IMR-90 (cell line): ENCODE data around the gene VPS8. TPM values are rescaled to one million over a fixed set of nuclear protein-coding genes. Genes with fewer than 3 reads are reported as not detected.

Source experiments
- ATAC-seq: fragments of 200-7000 bp; cut with Tn5 transposase; 2 replicates; pipeline ENCODE4 v1.9.1; 2020; ENCODE audit warnings: low read depth, mild to moderate bottlenecking, moderate library complexity
- BruUV-seq: library from RNA; stranded (reverse); fragments of 400-500 nt; replicated peaks from 2 replicates; lab custom pipeline; 2021; lab: Mats Ljungman, UMichigan
- CTCF ChIA-PET: fragments of 300-600 bp; formaldehyde crosslinking; extraction: SDS; loops from one replicate; lab custom pipeline; 2021; ENCODE audit warnings: antibody characterized with exemption; lab: Yijun Ruan, JAX
- POLR2A ChIA-PET: fragments of 300-600 bp; sonication (Branson Sonifier 250); formaldehyde crosslinking; loops from one replicate; lab custom pipeline; 2022; ENCODE audit warnings: antibody characterized with exemption; ENCODE audit not compliant: unreplicated experiment; lab: Charles Lee
- DNase-seq: peaks from one replicate; pipeline ENCODE4 v3.0.0; 2013
- H2AFZ ChIP-seq: replicated peaks from 2 replicates; pipeline ENCODE3; 2013; ENCODE audit warnings: low read length, mild to moderate bottlenecking; ENCODE audit not compliant: poor library complexity
- H2AK5ac ChIP-seq: 2 replicates; pipeline ENCODE4 v1.6.1; 2013; ENCODE audit warnings: low read depth, low read length, inconsistent platforms
- H2AK9ac ChIP-seq: replicated peaks from 2 replicates; pipeline ENCODE3; 2013; ENCODE audit warnings: mild to moderate bottlenecking, low read depth, low read length, moderate library complexity; ENCODE audit not compliant: poor library complexity
- H2BK120ac ChIP-seq: 2 replicates; pipeline ENCODE4 v1.6.1; 2013; ENCODE audit warnings: low read depth, low read length, inconsistent platforms
- H2BK15ac ChIP-seq: 3 replicates; pipeline ENCODE4 v1.6.1; 2013; ENCODE audit warnings: low read depth, low read length, inconsistent platforms
- H2BK20ac ChIP-seq: 2 replicates; pipeline ENCODE4 v1.6.1; 2013; ENCODE audit warnings: low read depth, mild to moderate bottlenecking, inconsistent platforms, low read length, moderate library complexity
- H2BK5ac ChIP-seq: 2 replicates; pipeline ENCODE4 v1.6.1; 2013; ENCODE audit warnings: mild to moderate bottlenecking, low read depth, low read length, inconsistent platforms; ENCODE audit not compliant: poor library complexity, severe bottlenecking
- H3K14ac ChIP-seq: replicated peaks from 2 replicates; pipeline ENCODE4 v1.6.1; 2013; ENCODE audit warnings: low read depth, low read length, inconsistent platforms
- H3K18ac ChIP-seq: 2 replicates; pipeline ENCODE4 v1.6.1; 2013; ENCODE audit warnings: low read depth, low read length, control low read depth
- H3K23ac ChIP-seq: 2 replicates; pipeline ENCODE4 v1.6.1; 2013; ENCODE audit warnings: low read depth, low read length, inconsistent platforms
- H3K27ac ChIP-seq: 2 replicates; pipeline ENCODE4 v1.5.1; 2013; ENCODE audit warnings: mild to moderate bottlenecking, control low read depth, low read length; ENCODE audit not compliant: insufficient read depth
- H3K27me3 ChIP-seq: 2 replicates; pipeline ENCODE4 v1.6.1; 2013; ENCODE audit warnings: low read length; ENCODE audit not compliant: control insufficient read depth, insufficient read depth
- H3K36me3 ChIP-seq: 2 replicates; pipeline ENCODE4 v1.6.1; 2013; ENCODE audit warnings: low read length, mixed read lengths; ENCODE audit not compliant: control insufficient read depth, insufficient read depth
- H3K4ac ChIP-seq: 2 replicates; pipeline ENCODE4 v1.6.1; 2013; ENCODE audit warnings: low read depth, low read length, inconsistent platforms
- H3K4me1 ChIP-seq: 2 replicates; pipeline ENCODE4 v1.6.1; 2013; ENCODE audit warnings: low read length, mixed read lengths; ENCODE audit not compliant: control insufficient read depth, insufficient read depth
- H3K4me2 ChIP-seq: 2 replicates; pipeline ENCODE4 v1.6.1; 2013; ENCODE audit warnings: low read depth, mild to moderate bottlenecking, control low read depth, low read length, moderate library complexity
- H3K4me3 ChIP-seq: 2 replicates; pipeline ENCODE4 v1.5.1; 2013; ENCODE audit warnings: low read depth, mild to moderate bottlenecking, control low read depth, low read length, moderate library complexity; ENCODE audit not compliant: insufficient read depth
- H3K56ac ChIP-seq: 2 replicates; pipeline ENCODE4 v1.6.1; 2013; ENCODE audit warnings: low read length, inconsistent platforms; ENCODE audit not compliant: insufficient read depth; ENCODE audit errors: extremely low read depth
- H3K79me1 ChIP-seq, 2 experiments: 2 replicates each; pipeline ENCODE4 v1.6.1; 2013; ENCODE audit warnings: low read length in 2 of 2, inconsistent platforms in 1 of 2, low read depth in 1 of 2
- H3K9ac ChIP-seq: 2 replicates; pipeline ENCODE4 v1.6.1; 2013; ENCODE audit warnings: low read depth, low read length, control low read depth
- H3K9me1 ChIP-seq: 2 replicates; pipeline ENCODE4 v1.6.1; 2013; ENCODE audit warnings: low read length, inconsistent platforms; ENCODE audit not compliant: insufficient read depth
- H3K9me3 ChIP-seq: 2 replicates; pipeline ENCODE4 v1.6.1; 2013; ENCODE audit warnings: low read length; ENCODE audit not compliant: control insufficient read depth, insufficient read depth
- H4K20me1 ChIP-seq: 2 replicates; pipeline ENCODE4 v1.6.1; 2013; ENCODE audit warnings: low read length, inconsistent platforms; ENCODE audit not compliant: insufficient read depth
- H4K5ac ChIP-seq: 2 replicates; pipeline ENCODE4 v1.6.1; 2013; ENCODE audit warnings: mild to moderate bottlenecking, low read depth, low read length, control low read depth
- H4K8ac ChIP-seq, 2 experiments: 2 replicates each; pipeline ENCODE4 v1.6.1; 2013; ENCODE audit warnings: low read depth in 2 of 2, low read length in 2 of 2, control low read depth in 1 of 2, inconsistent platforms in 1 of 2
- H4K91ac ChIP-seq: 2 replicates; pipeline ENCODE4 v1.6.1; 2013; ENCODE audit warnings: low read depth, low read length, inconsistent platforms; ENCODE audit not compliant: insufficient read depth
- CEBPB ChIP-seq: IDR thresholded peaks from 2 replicates; pipeline ENCODE4 v1.6.1; 2012; ENCODE audit warnings: low read depth, low read length, improper control_type of control experiment
- CHD1 ChIP-seq: IDR thresholded peaks from 2 replicates; pipeline ENCODE4 v1.6.1; 2012; ENCODE audit warnings: low read depth, low read length, improper control_type of control experiment
- FOS ChIP-seq: fragments of 150-350 bp; IDR thresholded peaks from 2 replicates; pipeline ENCODE4 v1.6.1; 2016; ENCODE audit warnings: low read depth, low read length
- MAFK ChIP-seq: IDR thresholded peaks from 2 replicates; pipeline ENCODE4 v1.6.1; 2012; ENCODE audit warnings: low read depth, low read length, improper control_type of control experiment
- RAD21 ChIP-seq: IDR thresholded peaks from 2 replicates; pipeline ENCODE4 v1.6.1; 2012; ENCODE audit warnings: low read length, improper control_type of control experiment
- WGBS, 2 experiments: methylation state at CpG; one replicate each; pipeline versions ENCODE4 v1.1.5 to v1.1.7; 2013; ENCODE audit warnings: missing lambda C conversion rate in 2 of 2; ENCODE audit not compliant: insufficient read length in 1 of 2; ENCODE audit errors: extremely low coverage in 2 of 2; 5-methylcytosine and 5-hydroxymethylcytosine counted together
- dilution Hi-C: fragments of 300-500 bp; cut with HindIII; formaldehyde crosslinking; loops from one replicate; pipeline ENCODE4 v1.14.3; 2018; ENCODE audit warnings: low sequenced_read_pairs; ENCODE audit not compliant: unreplicated experiment
- in situ Hi-C: fragments of 300-500 bp; cut with MboI; formaldehyde crosslinking; loops from 3 replicates; pipeline ENCODE4 v1.14.3; 2019; ENCODE audit warnings: low sequenced_read_pairs, inconsistent platforms, mixed read lengths
- intact Hi-C: fragments of 100-400 bp; cut with micrococcal nuclease; formaldehyde crosslinking; loops from 2 replicates; pipeline ENCODE4 v1.10.0; 2022
- polyA plus RNA-seq, 3 experiments: library from polyadenylated mRNA; depleted of rRNA; stranded (reverse); fragments of >200 nt; gene quantifications; 2 replicates each; pipeline ENCODE4 v1.2.3, GENCODE V29; 2012; ENCODE audit warnings: low replicate concordance in 1 of 3
- total RNA-seq: library from RNA; depleted of rRNA; stranded (reverse); fragments of >200 nt; gene quantifications from 2 replicates; pipeline ENCODE4 v1.2.3, GENCODE V29; 2012

VPS8 gene
- total and polyA plus RNA-seq, 2 of the 4 experiments (the other 2 are of a cell fraction) = 14.0 to 56.1 TPM

- Histone ChIP-seq H3K4me3 (no peak overlapping the region), H3K4me2 (no peak overlapping the region), H3K23ac (no peak overlapping the region), H2BK5ac (no peak overlapping the region), H3K56ac (no peak overlapping the region), H3K14ac (no peak overlapping the region), H3K9ac (no peak overlapping the region), H3K4ac (no peak overlapping the region), H2AK9ac (no peak overlapping the region), H4K20me1 (no peaks in the 10 kb centered on the region), H3K27me3 (no peaks in the 10 kb centered on the region), H2AK5ac (no peak overlapping the region), H2BK120ac (no peak overlapping the region), H4K91ac (no peak overlapping the region), H2BK15ac (no peak overlapping the region), H2AFZ (no peak overlapping the region), H3K79me1 (no peaks in the 10 kb centered on the region), H3K9me3 (no peaks in the 10 kb centered on the region), H3K18ac (no peak overlapping the region), H3K36me3 (no peaks in the 10 kb centered on the region), H3K27ac (no peak overlapping the region), H3K9me1 (no peaks in the 10 kb centered on the region), H4K8ac (no peak overlapping the region), H2BK20ac (no peak overlapping the region), H3K4me1 (no peaks in the 10 kb centered on the region; the same call in 1 of the 2 replicates), H4K5ac (no peak overlapping the region)
- TF ChIP-seq FOS = no peak
- no peak for TF ChIP-seq MAFK
- no peak for TF ChIP-seq CHD1
- TF ChIP-seq CEBPB = no peak
- TF ChIP-seq RAD21 = no peak
- no peak for ATAC-seq
- dilution Hi-C loops = no loop called here
- CTCF ChIA-PET = no interaction called here
- DNase-seq = no peak
- POLR2A ChIA-PET = no interaction called here
- WGBS, 2 experiments = 93% methylated on average over 6 of the region's 14 CpGs; no CpG with 5 or more reads in 1 of the 2 experiments
- intact Hi-C loops = no loop called here
- BruUV-seq = no TSS peak
- in situ Hi-C loops = no loop called here
Observed at GRCh38 chr3:185082829-185083228, 270.9 kb downstream of the VPS8 start.
